Fibroblast of lung (primary cell): ENCODE data around the gene CRACR2A. TPM values are rescaled to one million over a fixed set of nuclear protein-coding genes. Genes with fewer than 3 reads are reported as not detected.

Experiments used
- DNase-seq, 2 donors: peaks; one replicate each; pipeline versions ENCODE4 v3.0.0 to v3.0.0-alpha.2; 2010; ENCODE audit warnings: low read depth in 2 of 2
- H2AFZ ChIP-seq: 2 replicates; pipeline ENCODE4 v1.5.1; 2012; ENCODE audit warnings: low read length, control low read depth, inconsistent platforms
- H3K27ac ChIP-seq: 2 replicates; pipeline ENCODE4 v1.5.1; 2011; ENCODE audit warnings: low read length, control low read depth; ENCODE audit not compliant: insufficient read depth
- H3K27me3 ChIP-seq: 2 replicates; pipeline ENCODE4 v1.5.1; 2011; ENCODE audit warnings: mild to moderate bottlenecking, low read length; ENCODE audit not compliant: control insufficient read depth, insufficient read depth
- H3K36me3 ChIP-seq: 2 replicates; pipeline ENCODE4 v1.5.1; 2011; ENCODE audit warnings: low read length; ENCODE audit not compliant: control insufficient read depth, insufficient read depth
- H3K4me1 ChIP-seq: 2 replicates; pipeline ENCODE4 v1.5.1; 2011; ENCODE audit warnings: low read length; ENCODE audit not compliant: control insufficient read depth, insufficient read depth; ENCODE audit errors: extremely low read depth
- H3K4me2 ChIP-seq: 2 replicates; pipeline ENCODE4 v1.5.1; 2011; ENCODE audit warnings: low read length, control low read depth; ENCODE audit not compliant: insufficient read depth; ENCODE audit errors: extremely low read depth
- H3K4me3 ChIP-seq, 4 experiments: fragments of 200-600 bp in 1 of 4; sonication (generic) in 1 of 4; replicated peaks in 1 of 4; 2 replicates each; pipeline ENCODE4 v1.5.1; 2011 to 2016; ENCODE audit warnings: low read length in 4 of 4, low read depth in 3 of 4, mild to moderate bottlenecking in 3 of 4, control low read depth in 2 of 4, inconsistent platforms in 1 of 4, mixed read lengths in 1 of 4; ENCODE audit not compliant: insufficient read depth in 1 of 4; ENCODE audit errors: control extremely low read depth in 1 of 4
- H3K79me2 ChIP-seq: 2 replicates; pipeline ENCODE4 v1.5.1; 2012; ENCODE audit warnings: mild to moderate bottlenecking, low read length, inconsistent platforms; ENCODE audit not compliant: control insufficient read depth, insufficient read depth
- H3K9ac ChIP-seq: 2 replicates; pipeline ENCODE4 v1.5.1; 2011; ENCODE audit warnings: mild to moderate bottlenecking, low read length, control low read depth; ENCODE audit not compliant: insufficient read depth
- H3K9me3 ChIP-seq: 2 replicates; pipeline ENCODE4 v1.5.1; 2012; ENCODE audit warnings: low read depth, low read length; ENCODE audit not compliant: control insufficient read depth, insufficient read depth
- H4K20me1 ChIP-seq: 2 replicates; pipeline ENCODE4 v1.5.1; 2011; ENCODE audit warnings: low read length; ENCODE audit not compliant: control insufficient read depth, insufficient read depth; ENCODE audit errors: extremely low read depth
- CTCF ChIP-seq, 2 donors: IDR thresholded peaks in 1 of 2; conservative IDR thresholded peaks in 1 of 2; 1 replicate in 1 of 2; 2 replicates in 1 of 2; pipeline ENCODE4 v1.5.1; 2011 to 2012; ENCODE audit warnings: low read length in 2 of 2, control low read depth in 1 of 2, inconsistent platforms in 1 of 2, low read depth in 1 of 2, mild to moderate bottlenecking in 1 of 2
- EZH2 ChIP-seq: IDR thresholded peaks from 2 replicates; pipeline ENCODE4 v1.5.1; 2012; ENCODE audit warnings: low read length, control low read depth, mild to moderate bottlenecking; ENCODE audit errors: missing control alignments
- polyA plus RNA-seq, 2 donors: library from polyadenylated mRNA; depleted of rRNA in 1 of 2; stranded (reverse) in 1 of 2; unstranded in 1 of 2; fragments of >200 nt; gene quantifications; 2 replicates each; pipeline ENCODE4 v1.2.1, GENCODE V29; 2011 to 2012; ENCODE audit warnings: missing spikeins in 1 of 2
- total RNA-seq: library from RNA; depleted of rRNA; stranded (reverse); fragments of >200 nt; gene quantifications from 2 replicates; pipeline ENCODE4 v1.2.1, GENCODE V29; 2014

The CRACR2A gene
- total and polyA plus RNA-seq, 2 donors (not counting 1 experiment from before 2014, with no cell fraction given), result 5.8 to 5.9 TPM

GRCh38 chr12:3668479-3669165, 84.3 kb downstream of the CRACR2A start:
- TF ChIP-seq CTCF (conservative IDR thresholded peaks at IDR 0.05 in 1 of 2, IDR thresholded peaks at IDR 0.05 in 1 of 2; ENCODE audit: low read depth in 1 of 2, low read length in 2 of 2) (no peak), EZH2 (no peak)
- no peak for DNase-seq
- no peak overlapping the region for H3K4me2 ChIP-seq
- H3K27me3 ChIP-seq, result no peaks in the 10 kb centered on the region
- H3K27ac ChIP-seq, result no peak overlapping the region
- H4K20me1 ChIP-seq, result no peaks in the 10 kb centered on the region
- H3K4me3 ChIP-seq, result no peak overlapping the region
- no peaks in the 10 kb centered on the region for H3K36me3 ChIP-seq
- no peak overlapping the region for H2AFZ ChIP-seq
- H3K9me3 ChIP-seq, result no peaks in the 10 kb centered on the region
- H3K9ac ChIP-seq, result no peak overlapping the region
- no peaks in the 10 kb centered on the region for H3K79me2 ChIP-seq
- H3K4me1 ChIP-seq, result no peaks in the 10 kb centered on the region

- no peaks in the 10 kb centered on the region for H3K79me2 ChIP-seq
- TF ChIP-seq EZH2 (no peak), CTCF (conservative IDR thresholded peaks at IDR 0.05 in 1 of 2, IDR thresholded peaks at IDR 0.05 in 1 of 2; ENCODE audit: low read depth in 1 of 2, low read length in 2 of 2) (no peak)
- no peaks in the 10 kb centered on the region for H3K36me3 ChIP-seq
- no peak for DNase-seq
- no peak overlapping the region for H2AFZ ChIP-seq
- H3K9me3 ChIP-seq, result no peaks in the 10 kb centered on the region
- H3K4me3 ChIP-seq, result no peak overlapping the region
- H3K4me2 ChIP-seq, result no peak overlapping the region
- H4K20me1 ChIP-seq, result no peaks in the 10 kb centered on the region
- no peaks in the 10 kb centered on the region for H3K27me3 ChIP-seq
- no peak overlapping the region for H3K9ac ChIP-seq
- H3K4me1 ChIP-seq, result no peaks in the 10 kb centered on the region
- no peak overlapping the region for H3K27ac ChIP-seq
These were observed 85.4 kb downstream of the CRACR2A start for GRCh38 chr12:3667485-3667884.

- Histone ChIP-seq H3K4me1 (no peaks in the 10 kb centered on the region), H3K27me3 (no peaks in the 10 kb centered on the region)
These were observed 86.5 kb downstream of the CRACR2A start for GRCh38 chr12:3666441-3666840.

More at GRCh38 chr12:3666441-3666840, 86.5 kb downstream of the CRACR2A start:
- Histone ChIP-seq H3K9ac (no peak overlapping the region), H3K36me3 (no peaks in the 10 kb centered on the region), H3K4me2 (no peak overlapping the region), H3K79me2 (no peaks in the 10 kb centered on the region), H4K20me1 (no peaks in the 10 kb centered on the region), H3K9me3 (no peaks in the 10 kb centered on the region), H2AFZ (no peak overlapping the region), H3K4me3 (no peak overlapping the region), H3K27ac (no peak overlapping the region)
- DNase-seq, result no peak
- TF ChIP-seq EZH2 (no peak), CTCF (conservative IDR thresholded peaks at IDR 0.05 in 1 of 2, IDR thresholded peaks at IDR 0.05 in 1 of 2; ENCODE audit: low read depth in 1 of 2, low read length in 2 of 2) (no peak)
